Measurements from ENCODE around the gene KITLG.
"Not testable (repeated sequence)": the region's sequence is repeated elsewhere in the genome, so short reads cannot be mapped to it uniquely, and the experiment has no call there.

KITLG gene

GRCh38 chr12:88509347-88509746 lies 70.9 kb downstream of the KITLG start:
- H3K4me3 ChIP-seq (ENCODE audit: low read length) = no peak overlapping the region

GRCh38 chr12:88507851-88508250 lies 72.4 kb downstream of the KITLG start:
- H3K4me3 ChIP-seq (ENCODE audit: low read length); DNase-seq (ENCODE audit: low read depth): not testable (repeated sequence)

More at GRCh38 chr12:88509347-88509746, 70.9 kb downstream of the KITLG start:
- no peak for DNase-seq (ENCODE audit: low read depth)
- TF ChIP-seq CTCF (conservative IDR thresholded peaks at IDR 0.05; ENCODE audit: low read depth, low read length) = no peak

- TF ChIP-seq CTCF (conservative IDR thresholded peaks at IDR 0.05; ENCODE audit: low read depth, low read length) = no peak
- no peak overlapping the region for H3K4me3 ChIP-seq (ENCODE audit: low read length)
- DNase-seq (ENCODE audit: low read depth) = no peak
These were observed 73.0 kb downstream of the KITLG start for GRCh38 chr12:88507270-88507669.

GRCh38 chr12:88505696-88506095 lies 74.6 kb downstream of the KITLG start:
- no peak for DNase-seq (ENCODE audit: low read depth)
- TF ChIP-seq CTCF (conservative IDR thresholded peaks at IDR 0.05; ENCODE audit: low read depth, low read length) = no peak
- no peak overlapping the region for H3K4me3 ChIP-seq (ENCODE audit: low read length)

GRCh38 chr12:88503281-88503703 lies 77.0 kb downstream of the KITLG start:
- no peak for DNase-seq (ENCODE audit: low read depth)

GRCh38 chr12:88501972-88502938 lies 78.0 kb downstream of the KITLG start:
- TF ChIP-seq CTCF (conservative IDR thresholded peaks at IDR 0.05; ENCODE audit: low read depth, low read length) = no peak
- no peak for DNase-seq (ENCODE audit: low read depth)
- no peak overlapping the region for H3K4me3 ChIP-seq (ENCODE audit: low read length)

More at GRCh38 chr12:88503281-88503703, 77.0 kb downstream of the KITLG start:
- no peak for TF ChIP-seq CTCF (conservative IDR thresholded peaks at IDR 0.05; ENCODE audit: low read depth, low read length)
- H3K4me3 ChIP-seq (ENCODE audit: low read length) = no peak overlapping the region

GRCh38 chr12:88496891-88497371 lies 83.3 kb downstream of the KITLG start:
- DNase-seq (ENCODE audit: low read depth) = no peak
- H3K4me3 ChIP-seq (ENCODE audit: low read length) = no peak overlapping the region
- TF ChIP-seq CTCF (conservative IDR thresholded peaks at IDR 0.05; ENCODE audit: low read depth, low read length) = no peak

Measured in retinal pigment epithelial cell (primary cell).